NB4 (cell line): ENCODE results near the gene OPRM1.

Source experiments
- DNase-seq: peaks from one replicate; pipeline ENCODE4 v3.0.0; 2010; ENCODE audit warnings: low read depth
- H3K4me3 ChIP-seq: one replicate; pipeline ENCODE4 v1.5.1; 2011; ENCODE audit warnings: mild to moderate bottlenecking, low read depth, low read length, moderate library complexity
- MYC ChIP-seq: IDR thresholded peaks from 2 replicates; pipeline ENCODE4 v1.6.1; 2011; ENCODE audit warnings: low read depth, low read length
- POLR2A ChIP-seq: IDR thresholded peaks from 2 replicates; pipeline ENCODE4 v1.6.1; 2011; ENCODE audit warnings: mild to moderate bottlenecking; ENCODE audit not compliant: insufficient read length; ENCODE audit errors: extremely low read depth
- TF ChIP-seq, protein P1 (sequence below): IDR thresholded peaks from one replicate; pipeline ENCODE4 v1.5.1; 2012; ENCODE audit warnings: low read depth, low read length
- TF ChIP-seq, protein P2 (sequence below): IDR thresholded peaks from 2 replicates; pipeline ENCODE4 v1.6.1; 2011; ENCODE audit warnings: low read depth, low read length

The OPRM1 gene

DNA sequence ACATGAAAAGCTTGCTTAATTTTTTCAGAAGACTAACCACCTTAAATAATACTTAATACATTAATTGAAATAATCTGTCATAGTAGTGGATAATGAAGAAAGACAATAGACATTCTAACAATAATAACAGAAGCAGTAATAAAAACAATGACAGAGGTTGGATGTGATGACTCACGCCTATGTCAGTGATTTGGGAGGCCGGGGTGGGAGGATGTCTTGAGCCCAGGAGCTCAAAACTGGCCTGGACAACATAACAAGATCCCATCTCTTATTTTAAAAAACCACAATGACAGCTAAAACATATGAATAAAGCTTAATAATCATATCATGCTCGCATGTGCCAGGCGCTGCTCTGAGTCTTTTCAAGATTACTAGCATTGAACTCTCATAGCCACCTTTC is 212.1 kb downstream of the OPRM1 start:
- no peak overlapping the region for H3K4me3 ChIP-seq
- TF ChIP-seq, protein P1, sequence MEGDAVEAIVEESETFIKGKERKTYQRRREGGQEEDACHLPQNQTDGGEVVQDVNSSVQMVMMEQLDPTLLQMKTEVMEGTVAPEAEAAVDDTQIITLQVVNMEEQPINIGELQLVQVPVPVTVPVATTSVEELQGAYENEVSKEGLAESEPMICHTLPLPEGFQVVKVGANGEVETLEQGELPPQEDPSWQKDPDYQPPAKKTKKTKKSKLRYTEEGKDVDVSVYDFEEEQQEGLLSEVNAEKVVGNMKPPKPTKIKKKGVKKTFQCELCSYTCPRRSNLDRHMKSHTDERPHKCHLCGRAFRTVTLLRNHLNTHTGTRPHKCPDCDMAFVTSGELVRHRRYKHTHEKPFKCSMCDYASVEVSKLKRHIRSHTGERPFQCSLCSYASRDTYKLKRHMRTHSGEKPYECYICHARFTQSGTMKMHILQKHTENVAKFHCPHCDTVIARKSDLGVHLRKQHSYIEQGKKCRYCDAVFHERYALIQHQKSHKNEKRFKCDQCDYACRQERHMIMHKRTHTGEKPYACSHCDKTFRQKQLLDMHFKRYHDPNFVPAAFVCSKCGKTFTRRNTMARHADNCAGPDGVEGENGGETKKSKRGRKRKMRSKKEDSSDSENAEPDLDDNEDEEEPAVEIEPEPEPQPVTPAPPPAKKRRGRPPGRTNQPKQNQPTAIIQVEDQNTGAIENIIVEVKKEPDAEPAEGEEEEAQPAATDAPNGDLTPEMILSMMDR: no peak
- TF ChIP-seq MYC (no peak), POLR2A (no peak)
- TF ChIP-seq, protein P2, sequence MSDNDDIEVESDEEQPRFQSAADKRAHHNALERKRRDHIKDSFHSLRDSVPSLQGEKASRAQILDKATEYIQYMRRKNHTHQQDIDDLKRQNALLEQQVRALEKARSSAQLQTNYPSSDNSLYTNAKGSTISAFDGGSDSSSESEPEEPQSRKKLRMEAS: no peak
- DNase-seq: no peak

DNA sequence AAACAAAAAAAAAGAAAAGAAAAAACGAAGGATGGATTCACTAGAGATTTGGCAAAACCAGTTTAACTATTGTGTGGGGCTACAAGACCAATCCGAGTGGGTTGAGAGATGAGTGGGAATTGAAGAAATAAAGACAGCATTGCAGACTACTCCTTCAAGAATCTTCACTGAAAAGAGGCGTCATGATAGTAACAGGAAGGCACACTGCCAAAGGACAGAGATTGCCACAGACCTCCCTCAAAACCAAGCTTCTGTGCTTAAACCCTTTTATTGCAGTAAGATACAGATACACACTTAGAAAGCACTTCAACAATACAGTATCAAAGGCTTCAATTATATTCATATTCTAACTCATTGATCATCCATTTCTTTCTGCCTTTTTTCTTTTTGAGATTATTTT is 213.6 kb downstream of the OPRM1 start:
- TF ChIP-seq, protein P2: 0 out of 2 replicates have a peak, but pooled peaks have one; percentile 16
- TF ChIP-seq, protein P1: no peak
- TF ChIP-seq POLR2A: no peak
- no peak for TF ChIP-seq MYC
- no peak overlapping the region for H3K4me3 ChIP-seq
- DNase-seq: peak; percentile 29

DNA sequence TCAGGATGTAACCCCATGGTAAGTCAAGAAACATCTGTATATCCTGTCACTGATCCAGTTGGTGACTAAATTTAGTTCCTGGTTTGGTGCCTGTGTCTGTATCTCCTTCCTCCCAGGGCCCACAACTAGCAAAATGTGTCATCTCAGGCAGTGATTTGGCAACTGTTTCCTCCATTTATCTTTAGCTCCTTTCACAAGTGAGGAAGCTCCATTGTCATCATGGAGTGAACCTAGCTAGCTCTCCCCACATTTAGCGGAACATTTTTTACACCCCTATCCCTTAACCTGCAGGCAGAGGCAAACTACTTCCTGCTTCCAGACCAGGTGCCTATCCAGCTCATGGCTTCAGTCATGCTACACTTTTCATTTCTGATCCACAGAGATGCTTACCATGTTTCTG is 218.0 kb downstream of the OPRM1 start:
- TF ChIP-seq POLR2A (no peak), MYC (0 out of 2 replicates have a peak, but pooled peaks have one; percentile 21)
- TF ChIP-seq, protein P1: no peak
- TF ChIP-seq, protein P2: peak; percentile 11; the same call in 1 of the 2 replicates
- H3K4me3 ChIP-seq: no peak overlapping the region
- peak; percentile 80 for DNase-seq

DNA sequence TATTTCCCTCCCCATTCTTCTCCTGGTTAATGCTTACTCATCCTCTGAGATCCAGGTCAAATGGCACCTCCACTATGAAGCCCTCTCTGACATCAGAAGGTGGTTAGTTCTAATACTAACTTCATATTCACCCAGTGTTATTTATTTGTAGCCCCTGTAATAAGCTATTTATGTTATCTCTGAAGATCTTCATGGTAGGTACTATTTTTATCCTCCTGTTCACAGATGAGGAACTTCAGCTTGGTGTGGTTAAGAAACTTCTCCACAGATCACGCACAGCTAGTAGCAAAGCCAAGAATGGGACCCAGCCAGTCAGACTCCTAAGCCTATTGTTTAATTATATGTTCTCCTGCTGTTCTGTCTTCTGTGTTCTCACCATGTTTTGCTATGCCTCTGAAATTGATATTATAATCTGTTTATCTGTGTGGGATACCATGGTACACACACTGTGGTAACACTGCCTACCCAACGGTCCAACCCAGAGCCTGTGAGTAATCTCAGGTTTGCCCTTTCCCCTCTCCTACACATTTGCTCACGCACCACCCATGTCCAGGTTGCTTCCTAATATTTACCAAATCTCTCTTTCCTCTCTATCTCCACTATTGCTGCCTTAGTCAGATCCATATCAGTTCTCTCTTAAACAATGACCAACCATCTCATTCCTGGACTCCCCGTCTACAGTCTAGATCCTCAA is 219.2 kb downstream of the OPRM1 start:
- no peak overlapping the region for H3K4me3 ChIP-seq
- DNase-seq: peak; percentile 85
- TF ChIP-seq, protein P1: no peak
- TF ChIP-seq, protein P2: no peak

DNA sequence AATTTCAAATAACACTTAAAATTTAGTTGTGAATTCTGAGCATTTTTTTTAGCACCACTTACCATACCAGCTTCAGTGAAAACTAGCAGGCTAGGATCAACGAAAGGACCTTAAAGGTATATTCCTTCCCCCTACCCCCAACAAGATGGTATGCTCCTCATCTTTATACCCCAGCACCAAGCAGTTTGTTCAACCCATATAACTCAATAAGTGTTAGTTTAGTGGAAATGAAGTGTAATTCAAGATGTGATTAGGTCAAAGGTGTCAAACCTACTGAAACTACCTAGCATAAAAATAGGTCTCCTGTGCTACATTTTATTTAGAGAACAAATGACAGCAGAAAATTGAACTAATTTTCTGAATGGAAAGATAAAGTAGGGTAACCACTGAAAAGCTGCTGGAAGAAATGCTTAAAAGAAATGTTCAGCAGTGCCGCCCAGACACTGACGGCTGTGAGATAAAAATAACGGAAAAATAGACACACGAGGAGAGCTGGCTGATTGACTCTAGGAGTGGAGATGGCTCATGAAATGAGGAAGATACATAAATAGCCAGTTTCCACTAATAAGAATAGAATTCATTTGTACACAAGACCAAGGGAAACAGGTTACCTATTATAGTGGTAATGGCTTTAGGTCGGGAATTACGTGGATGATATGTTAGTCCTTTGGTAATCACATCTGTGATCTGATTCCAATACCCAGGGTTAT is 222.8 kb downstream of the OPRM1 start:
- TF ChIP-seq, protein P2: no peak
- TF ChIP-seq, protein P1: no peak
- no peak for TF ChIP-seq POLR2A
- TF ChIP-seq MYC: no peak
- H3K4me3 ChIP-seq: no peak overlapping the region
- DNase-seq: no peak
